ENCODE data around the gene PRPF38B. TPM values are rescaled to one million over a fixed set of nuclear protein-coding genes. Genes with fewer than 3 reads are reported as not detected.

Gene PRPF38B
- polyA plus RNA-seq, 1 of the 3 experiments (the other 2 are of a cell fraction) = 17.5 TPM

DNA sequence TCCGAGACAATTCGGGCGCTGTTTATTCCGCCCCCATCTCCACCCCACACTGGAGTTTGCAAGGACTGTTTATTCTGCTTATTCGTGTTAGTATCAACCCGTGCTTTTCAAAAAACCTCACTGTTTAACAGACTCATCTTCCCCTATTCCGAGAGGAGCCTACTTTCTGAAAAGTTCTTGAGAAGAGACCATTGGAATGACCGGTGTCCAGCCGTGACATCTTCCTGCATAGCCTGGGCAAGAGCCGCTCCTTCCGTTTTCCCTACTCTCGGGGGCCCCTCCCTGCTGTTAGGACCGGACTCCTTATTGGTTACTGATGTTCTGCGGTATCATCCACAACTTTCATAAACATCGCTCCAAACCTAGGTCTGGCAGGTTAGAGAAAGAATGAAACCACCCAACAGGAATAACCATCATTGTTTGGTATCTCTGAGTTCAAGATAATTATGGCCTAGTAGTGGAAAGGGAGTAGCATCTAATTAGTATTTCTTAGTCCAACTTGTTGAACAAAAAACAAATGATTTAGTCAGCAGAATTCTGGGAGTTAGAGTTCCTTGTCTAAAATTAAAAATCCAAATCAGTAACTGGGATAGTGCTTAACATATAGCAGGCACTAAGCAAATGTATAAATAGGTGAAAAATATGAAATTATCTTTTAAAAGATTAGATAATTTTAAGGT lies 55.2 kb downstream of the PRPF38B start:
- Histone ChIP-seq H3K27ac (ENCODE audit: low read depth in 2 of 2, low read length in 1 of 2) (peak overlapping the region; percentile 90 to 97), H3F3A (replicated peaks; ENCODE audit: insufficient read depth) (peaks cover 5% of the 10 kb centered on the region), H4K20me1 (ENCODE audit: insufficient read depth) (peaks cover 14% of the 10 kb centered on the region), H3K27me3 (ENCODE audit: insufficient read depth) (no peaks in the 10 kb centered on the region), H3K4me3 (ENCODE audit: low read depth in 2 of 2, low read length in 1 of 2) (peak overlapping the region; percentile 88 to 97), H3K4me2 (peak overlapping the region; percentile 88), H3K4me1 (ENCODE audit: control insufficient read depth in 1 of 2, insufficient read depth in 2 of 2, low read depth in 1 of 2, low read length in 1 of 2) (peaks cover 4 to 5% of the 10 kb centered on the region in 2 experiments; a peak in 3 of 4 replicates), H3K79me2 (ENCODE audit: insufficient read depth) (peaks cover 44% of the 10 kb centered on the region), H3K36me3 (replicated peaks in 1 of 2; ENCODE audit: control insufficient read depth in 1 of 2, insufficient read depth in 2 of 2, low read length in 1 of 2) (peaks cover 6 to 21% of the 10 kb centered on the region in 2 experiments), H3K9me3 (no peaks in the 10 kb centered on the region), H3K9ac (peak overlapping the region; percentile 95), H3K9me2 (no peaks in the 10 kb centered on the region), H2AFZ (ENCODE audit: low read depth) (peak overlapping the region; percentile 80)
- ChIA-PET CTCF (interaction anchor here (0.7 to 3.0 kb wide), 5 partner anchors 12 to 291 kb away, joined by 3 to 23 read pairs (median 3); no protein-coding TSS in a partner anchor), POLR2A (interaction anchor here (1.0 kb wide), 1 partner anchor 129 kb away, joined by 3 read pairs; the partner anchor contains the start of gene GPSM2)
- TF ChIP-seq NRF1 (IDR thresholded peaks at IDR 0.05; ENCODE audit: low read depth, low read length) (no peak), JUND (IDR thresholded peaks at IDR 0.05) (no peak), SIN3A (IDR thresholded peaks at IDR 0.05; ENCODE audit: borderline replicate concordance, low read depth, low read length) (no peak), FOSL2 (IDR thresholded peaks at IDR 0.05; ENCODE audit: borderline replicate concordance, low read depth) (no peak), CHD2 (IDR thresholded peaks at IDR 0.05; ENCODE audit: low read length, partially characterized antibody) (peak; percentile 14), ELF1 (IDR thresholded peaks at IDR 0.05) (0 out of 2 replicates have a peak, but pooled peaks have one; percentile 46), MXI1 (IDR thresholded peaks at IDR 0.05; ENCODE audit: low read depth, low read length) (no peak), EP300 (IDR thresholded peaks at IDR 0.05; ENCODE audit: borderline replicate concordance in 1 of 2, low read depth in 1 of 2, low read length in 1 of 2) (no peak), TAF1 (IDR thresholded peaks at IDR 0.05; ENCODE audit: borderline replicate concordance, low read depth, low read length) (peak; percentile 61; the same call in 1 of the 2 replicates), GABPA (IDR thresholded peaks at IDR 0.05; ENCODE audit: low read depth) (peak; percentile 64), POLR2AphosphoS5 (IDR thresholded peaks at IDR 0.05; ENCODE audit: low read depth, low read length) (peak; percentile 96), FOXJ3 (CRISPR knock-in tag; IDR thresholded peaks at IDR 0.05) (no peak), RCOR1 (IDR thresholded peaks at IDR 0.05; ENCODE audit: low read length) (0 out of 2 replicates have a peak, but pooled peaks have one; percentile 22), EZH2phosphoT487 (IDR thresholded peaks at IDR 0.05; ENCODE audit: borderline replicate concordance, low read depth) (no peak), SMC3 (IDR thresholded peaks at IDR 0.05; ENCODE audit: low read depth, low read length) (no peak), NFIC (IDR thresholded peaks at IDR 0.05; ENCODE audit: borderline replicate concordance) (no peak)
- TF ChIP-seq, protein P1, sequence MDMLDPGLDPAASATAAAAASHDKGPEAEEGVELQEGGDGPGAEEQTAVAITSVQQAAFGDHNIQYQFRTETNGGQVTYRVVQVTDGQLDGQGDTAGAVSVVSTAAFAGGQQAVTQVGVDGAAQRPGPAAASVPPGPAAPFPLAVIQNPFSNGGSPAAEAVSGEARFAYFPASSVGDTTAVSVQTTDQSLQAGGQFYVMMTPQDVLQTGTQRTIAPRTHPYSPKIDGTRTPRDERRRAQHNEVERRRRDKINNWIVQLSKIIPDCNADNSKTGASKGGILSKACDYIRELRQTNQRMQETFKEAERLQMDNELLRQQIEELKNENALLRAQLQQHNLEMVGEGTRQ (IDR thresholded peaks at IDR 0.05; ENCODE audit: borderline replicate concordance, low read depth, low read length) = no peak
- TF ChIP-seq, protein P2, sequence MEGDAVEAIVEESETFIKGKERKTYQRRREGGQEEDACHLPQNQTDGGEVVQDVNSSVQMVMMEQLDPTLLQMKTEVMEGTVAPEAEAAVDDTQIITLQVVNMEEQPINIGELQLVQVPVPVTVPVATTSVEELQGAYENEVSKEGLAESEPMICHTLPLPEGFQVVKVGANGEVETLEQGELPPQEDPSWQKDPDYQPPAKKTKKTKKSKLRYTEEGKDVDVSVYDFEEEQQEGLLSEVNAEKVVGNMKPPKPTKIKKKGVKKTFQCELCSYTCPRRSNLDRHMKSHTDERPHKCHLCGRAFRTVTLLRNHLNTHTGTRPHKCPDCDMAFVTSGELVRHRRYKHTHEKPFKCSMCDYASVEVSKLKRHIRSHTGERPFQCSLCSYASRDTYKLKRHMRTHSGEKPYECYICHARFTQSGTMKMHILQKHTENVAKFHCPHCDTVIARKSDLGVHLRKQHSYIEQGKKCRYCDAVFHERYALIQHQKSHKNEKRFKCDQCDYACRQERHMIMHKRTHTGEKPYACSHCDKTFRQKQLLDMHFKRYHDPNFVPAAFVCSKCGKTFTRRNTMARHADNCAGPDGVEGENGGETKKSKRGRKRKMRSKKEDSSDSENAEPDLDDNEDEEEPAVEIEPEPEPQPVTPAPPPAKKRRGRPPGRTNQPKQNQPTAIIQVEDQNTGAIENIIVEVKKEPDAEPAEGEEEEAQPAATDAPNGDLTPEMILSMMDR (IDR thresholded peaks at IDR 0.05) = no peak
- TF ChIP-seq, protein P3, sequence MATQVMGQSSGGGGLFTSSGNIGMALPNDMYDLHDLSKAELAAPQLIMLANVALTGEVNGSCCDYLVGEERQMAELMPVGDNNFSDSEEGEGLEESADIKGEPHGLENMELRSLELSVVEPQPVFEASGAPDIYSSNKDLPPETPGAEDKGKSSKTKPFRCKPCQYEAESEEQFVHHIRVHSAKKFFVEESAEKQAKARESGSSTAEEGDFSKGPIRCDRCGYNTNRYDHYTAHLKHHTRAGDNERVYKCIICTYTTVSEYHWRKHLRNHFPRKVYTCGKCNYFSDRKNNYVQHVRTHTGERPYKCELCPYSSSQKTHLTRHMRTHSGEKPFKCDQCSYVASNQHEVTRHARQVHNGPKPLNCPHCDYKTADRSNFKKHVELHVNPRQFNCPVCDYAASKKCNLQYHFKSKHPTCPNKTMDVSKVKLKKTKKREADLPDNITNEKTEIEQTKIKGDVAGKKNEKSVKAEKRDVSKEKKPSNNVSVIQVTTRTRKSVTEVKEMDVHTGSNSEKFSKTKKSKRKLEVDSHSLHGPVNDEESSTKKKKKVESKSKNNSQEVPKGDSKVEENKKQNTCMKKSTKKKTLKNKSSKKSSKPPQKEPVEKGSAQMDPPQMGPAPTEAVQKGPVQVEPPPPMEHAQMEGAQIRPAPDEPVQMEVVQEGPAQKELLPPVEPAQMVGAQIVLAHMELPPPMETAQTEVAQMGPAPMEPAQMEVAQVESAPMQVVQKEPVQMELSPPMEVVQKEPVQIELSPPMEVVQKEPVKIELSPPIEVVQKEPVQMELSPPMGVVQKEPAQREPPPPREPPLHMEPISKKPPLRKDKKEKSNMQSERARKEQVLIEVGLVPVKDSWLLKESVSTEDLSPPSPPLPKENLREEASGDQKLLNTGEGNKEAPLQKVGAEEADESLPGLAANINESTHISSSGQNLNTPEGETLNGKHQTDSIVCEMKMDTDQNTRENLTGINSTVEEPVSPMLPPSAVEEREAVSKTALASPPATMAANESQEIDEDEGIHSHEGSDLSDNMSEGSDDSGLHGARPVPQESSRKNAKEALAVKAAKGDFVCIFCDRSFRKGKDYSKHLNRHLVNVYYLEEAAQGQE (IDR thresholded peaks at IDR 0.05; ENCODE audit: low read depth, low read length) = no peak
- TF ChIP-seq, protein P4, sequence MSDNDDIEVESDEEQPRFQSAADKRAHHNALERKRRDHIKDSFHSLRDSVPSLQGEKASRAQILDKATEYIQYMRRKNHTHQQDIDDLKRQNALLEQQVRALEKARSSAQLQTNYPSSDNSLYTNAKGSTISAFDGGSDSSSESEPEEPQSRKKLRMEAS (IDR thresholded peaks at IDR 0.05; ENCODE audit: low read depth) = no peak
- TF ChIP-seq, protein P5, sequence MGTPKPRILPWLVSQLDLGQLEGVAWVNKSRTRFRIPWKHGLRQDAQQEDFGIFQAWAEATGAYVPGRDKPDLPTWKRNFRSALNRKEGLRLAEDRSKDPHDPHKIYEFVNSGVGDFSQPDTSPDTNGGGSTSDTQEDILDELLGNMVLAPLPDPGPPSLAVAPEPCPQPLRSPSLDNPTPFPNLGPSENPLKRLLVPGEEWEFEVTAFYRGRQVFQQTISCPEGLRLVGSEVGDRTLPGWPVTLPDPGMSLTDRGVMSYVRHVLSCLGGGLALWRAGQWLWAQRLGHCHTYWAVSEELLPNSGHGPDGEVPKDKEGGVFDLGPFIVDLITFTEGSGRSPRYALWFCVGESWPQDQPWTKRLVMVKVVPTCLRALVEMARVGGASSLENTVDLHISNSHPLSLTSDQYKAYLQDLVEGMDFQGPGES (IDR thresholded peaks at IDR 0.05; ENCODE audit: low read depth, low read length) = no peak
- WGBS (ENCODE audit: low lambda C conversion rate) = 2% methylated on average over 15 of the region's 15 CpGs
- peak; percentile 80 for DNase-seq
